GM23248 (cell line): ENCODE results near the gene SSUH2.

Source experiments
- EZH2 ChIP-seq: fragments of 200-600 bp; sonication (generic); IDR thresholded peaks from 2 replicates; pipeline ENCODE4 v1.6.1; 2018; ENCODE audit warnings: antibody characterized with exemption, mild to moderate bottlenecking; ENCODE audit not compliant: insufficient read depth, poor library complexity, severe bottlenecking
- EZH2phosphoT487 ChIP-seq: fragments of 200-600 bp; sonication (generic); IDR thresholded peaks from 2 replicates; pipeline ENCODE4 v1.6.1; 2018; ENCODE audit warnings: antibody characterized with exemption, moderate library complexity, mild to moderate bottlenecking, low read depth; ENCODE audit not compliant: insufficient read depth

- no peak for TF ChIP-seq EZH2
- TF ChIP-seq EZH2phosphoT487: no peak
These were observed 18.6 kb downstream of the SSUH2 start for GRCh38 chr3:8625991-8626390.
